ENCODE measurements around the gene ARHGEF5. TPM values are rescaled to one million over a fixed set of nuclear protein-coding genes. Genes with fewer than 3 reads are reported as not detected.

Gene ARHGEF5
- total and polyA plus RNA-seq, 9 of the 15 experiments (the other 6 are each of a cell fraction or from before 2014, with no cell fraction given) = 0.03 to 0.49 (median 0.10) TPM; not detected in 1

DNA sequence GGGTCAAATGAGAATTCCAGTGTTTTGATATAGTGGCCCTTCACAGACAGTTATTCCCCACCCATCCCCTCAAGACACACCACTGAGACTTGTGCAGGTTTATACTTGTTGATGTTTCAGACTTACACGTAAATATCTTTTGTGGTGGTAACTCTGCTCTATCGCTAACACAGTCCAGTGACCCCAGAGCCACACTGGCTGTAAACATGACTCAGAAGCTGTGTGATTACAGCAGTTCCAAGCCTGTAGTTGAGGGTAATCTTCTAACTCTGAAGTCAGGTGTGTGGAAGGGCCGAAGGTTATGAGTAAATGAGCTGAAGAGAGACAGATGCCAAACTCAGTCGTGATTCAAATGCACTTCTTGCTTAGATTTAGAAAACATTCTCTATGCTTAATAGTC is 28.9 kb downstream of the ARHGEF5 start (continued):
- TF ChIP-seq HNRNPK (IDR thresholded peaks at IDR 0.05; ENCODE audit: low read depth, low read length, poor library complexity, severe bottlenecking) (no peak), ZNF551 (CRISPR knock-in tag; IDR thresholded peaks at IDR 0.05) (no peak), PHF20 (IDR thresholded peaks at IDR 0.05; ENCODE audit: partially characterized antibody) (no peak), ZNF316 (IDR thresholded peaks at IDR 0.05) (no peak), NEUROD1 (IDR thresholded peaks at IDR 0.05; ENCODE audit: borderline replicate concordance, low read depth, low read length, partially characterized antibody) (no peak), KDM5B (IDR thresholded peaks at IDR 0.05; ENCODE audit: insufficient replicate concordance, low read depth, low read length) (no peak)
- TF ChIP-seq, protein P1, sequence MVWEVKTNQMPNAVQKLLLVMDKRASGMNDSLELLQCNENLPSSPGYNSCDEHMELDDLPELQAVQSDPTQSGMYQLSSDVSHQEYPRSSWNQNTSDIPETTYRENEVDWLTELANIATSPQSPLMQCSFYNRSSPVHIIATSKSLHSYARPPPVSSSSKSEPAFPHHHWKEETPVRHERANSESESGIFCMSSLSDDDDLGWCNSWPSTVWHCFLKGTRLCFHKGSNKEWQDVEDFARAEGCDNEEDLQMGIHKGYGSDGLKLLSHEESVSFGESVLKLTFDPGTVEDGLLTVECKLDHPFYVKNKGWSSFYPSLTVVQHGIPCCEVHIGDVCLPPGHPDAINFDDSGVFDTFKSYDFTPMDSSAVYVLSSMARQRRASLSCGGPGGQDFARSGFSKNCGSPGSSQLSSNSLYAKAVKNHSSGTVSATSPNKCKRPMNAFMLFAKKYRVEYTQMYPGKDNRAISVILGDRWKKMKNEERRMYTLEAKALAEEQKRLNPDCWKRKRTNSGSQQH (CRISPR knock-in tag; IDR thresholded peaks at IDR 0.05) = no peak
- TF ChIP-seq, protein P2, sequence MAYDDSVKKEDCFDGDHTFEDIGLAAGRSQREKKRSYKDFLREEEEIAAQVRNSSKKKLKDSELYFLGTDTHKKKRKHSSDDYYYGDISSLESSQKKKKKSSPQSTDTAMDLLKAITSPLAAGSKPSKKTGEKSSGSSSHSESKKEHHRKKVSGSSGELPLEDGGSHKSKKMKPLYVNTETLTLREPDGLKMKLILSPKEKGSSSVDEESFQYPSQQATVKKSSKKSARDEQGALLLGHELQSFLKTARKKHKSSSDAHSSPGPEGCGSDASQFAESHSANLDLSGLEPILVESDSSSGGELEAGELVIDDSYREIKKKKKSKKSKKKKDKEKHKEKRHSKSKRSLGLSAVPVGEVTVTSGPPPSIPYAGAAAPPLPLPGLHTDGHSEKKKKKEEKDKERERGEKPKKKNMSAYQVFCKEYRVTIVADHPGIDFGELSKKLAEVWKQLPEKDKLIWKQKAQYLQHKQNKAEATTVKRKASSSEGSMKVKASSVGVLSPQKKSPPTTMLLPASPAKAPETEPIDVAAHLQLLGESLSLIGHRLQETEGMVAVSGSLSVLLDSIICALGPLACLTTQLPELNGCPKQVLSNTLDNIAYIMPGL (CRISPR knock-in tag; IDR thresholded peaks at IDR 0.05) = no peak
